ENCODE data around the gene OBSCN. TPM values are rescaled to one million over a fixed set of nuclear protein-coding genes. Genes with fewer than 3 reads are reported as not detected.

The OBSCN gene
- total and polyA plus RNA-seq, 4 donors, result 0.54 to 5.6 (median 2.7) TPM

DNA sequence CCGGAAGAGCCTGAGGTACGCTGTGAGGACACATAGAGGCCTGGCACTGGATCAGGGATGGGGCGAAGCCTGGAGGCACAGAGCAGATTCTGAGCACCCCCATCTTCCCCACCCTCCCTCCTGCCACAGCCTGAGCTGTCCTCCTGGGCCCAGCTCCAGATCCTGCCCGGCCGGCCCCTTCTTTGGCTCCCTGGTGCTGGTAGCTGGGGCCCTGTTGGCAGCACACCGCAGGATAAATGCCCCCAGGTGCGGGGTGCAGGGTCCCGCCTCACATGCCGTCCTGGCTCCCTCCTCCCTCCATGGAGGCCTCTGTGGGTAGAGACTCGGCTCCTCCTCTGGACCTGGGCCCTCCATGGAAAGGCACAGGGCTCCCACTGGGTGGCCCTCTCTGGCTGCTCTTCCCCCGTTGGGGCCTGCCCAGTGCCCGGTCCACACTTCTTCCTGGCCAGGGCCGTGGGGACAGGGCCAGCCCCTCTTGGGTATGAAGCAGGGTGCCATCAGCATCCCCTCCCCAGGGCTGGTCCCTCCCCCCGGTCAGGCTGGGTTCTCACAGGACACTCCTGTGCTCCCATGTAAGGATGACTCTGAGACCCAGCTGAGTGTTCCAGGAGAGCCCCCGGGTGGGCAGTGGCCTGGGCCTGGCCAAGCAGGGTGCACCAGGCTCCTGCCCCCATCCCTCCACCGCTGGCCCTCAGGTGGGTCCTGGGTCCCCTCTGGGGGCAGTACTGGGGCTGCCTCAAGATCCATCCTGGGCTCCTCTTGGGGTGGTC is 1.1 kb upstream of the OBSCN start:
- no peaks in the 10 kb centered on the region for H3K36me3 ChIP-seq (ENCODE audit: control insufficient read depth in 4 of 4, insufficient read depth in 3 of 4, low read depth in 1 of 4, low read length in 3 of 4)
- no peak for DNase-seq (ENCODE audit: low spot score)
- 76% methylated on average over 16 of the region's 16 CpGs for WGBS
- no peaks in the 10 kb centered on the region for H3K27me3 ChIP-seq (ENCODE audit: control insufficient read depth in 4 of 4, insufficient read depth in 4 of 4, low read length in 3 of 4)
- no peak overlapping the region for H3K4me3 ChIP-seq (ENCODE audit: low read depth in 1 of 3, low read length in 3 of 3)
- H3K4me1 ChIP-seq (ENCODE audit: control insufficient read depth in 4 of 4, insufficient read depth in 4 of 4, low read length in 3 of 4), result no peaks in the 10 kb centered on the region
- no peaks in the 10 kb centered on the region for H3K9me3 ChIP-seq (ENCODE audit: control insufficient read depth in 4 of 4, low read length in 3 of 4)
- no peak for TF ChIP-seq RAD21 (IDR thresholded peaks at IDR 0.05)
- TF ChIP-seq, protein P1, sequence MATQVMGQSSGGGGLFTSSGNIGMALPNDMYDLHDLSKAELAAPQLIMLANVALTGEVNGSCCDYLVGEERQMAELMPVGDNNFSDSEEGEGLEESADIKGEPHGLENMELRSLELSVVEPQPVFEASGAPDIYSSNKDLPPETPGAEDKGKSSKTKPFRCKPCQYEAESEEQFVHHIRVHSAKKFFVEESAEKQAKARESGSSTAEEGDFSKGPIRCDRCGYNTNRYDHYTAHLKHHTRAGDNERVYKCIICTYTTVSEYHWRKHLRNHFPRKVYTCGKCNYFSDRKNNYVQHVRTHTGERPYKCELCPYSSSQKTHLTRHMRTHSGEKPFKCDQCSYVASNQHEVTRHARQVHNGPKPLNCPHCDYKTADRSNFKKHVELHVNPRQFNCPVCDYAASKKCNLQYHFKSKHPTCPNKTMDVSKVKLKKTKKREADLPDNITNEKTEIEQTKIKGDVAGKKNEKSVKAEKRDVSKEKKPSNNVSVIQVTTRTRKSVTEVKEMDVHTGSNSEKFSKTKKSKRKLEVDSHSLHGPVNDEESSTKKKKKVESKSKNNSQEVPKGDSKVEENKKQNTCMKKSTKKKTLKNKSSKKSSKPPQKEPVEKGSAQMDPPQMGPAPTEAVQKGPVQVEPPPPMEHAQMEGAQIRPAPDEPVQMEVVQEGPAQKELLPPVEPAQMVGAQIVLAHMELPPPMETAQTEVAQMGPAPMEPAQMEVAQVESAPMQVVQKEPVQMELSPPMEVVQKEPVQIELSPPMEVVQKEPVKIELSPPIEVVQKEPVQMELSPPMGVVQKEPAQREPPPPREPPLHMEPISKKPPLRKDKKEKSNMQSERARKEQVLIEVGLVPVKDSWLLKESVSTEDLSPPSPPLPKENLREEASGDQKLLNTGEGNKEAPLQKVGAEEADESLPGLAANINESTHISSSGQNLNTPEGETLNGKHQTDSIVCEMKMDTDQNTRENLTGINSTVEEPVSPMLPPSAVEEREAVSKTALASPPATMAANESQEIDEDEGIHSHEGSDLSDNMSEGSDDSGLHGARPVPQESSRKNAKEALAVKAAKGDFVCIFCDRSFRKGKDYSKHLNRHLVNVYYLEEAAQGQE (IDR thresholded peaks at IDR 0.05), result no peak
- TF ChIP-seq, protein P2, sequence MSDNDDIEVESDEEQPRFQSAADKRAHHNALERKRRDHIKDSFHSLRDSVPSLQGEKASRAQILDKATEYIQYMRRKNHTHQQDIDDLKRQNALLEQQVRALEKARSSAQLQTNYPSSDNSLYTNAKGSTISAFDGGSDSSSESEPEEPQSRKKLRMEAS (IDR thresholded peaks at IDR 0.05), result no peak
- TF ChIP-seq RXRA (IDR thresholded peaks at IDR 0.05), result no peak
- TF ChIP-seq, protein P3, sequence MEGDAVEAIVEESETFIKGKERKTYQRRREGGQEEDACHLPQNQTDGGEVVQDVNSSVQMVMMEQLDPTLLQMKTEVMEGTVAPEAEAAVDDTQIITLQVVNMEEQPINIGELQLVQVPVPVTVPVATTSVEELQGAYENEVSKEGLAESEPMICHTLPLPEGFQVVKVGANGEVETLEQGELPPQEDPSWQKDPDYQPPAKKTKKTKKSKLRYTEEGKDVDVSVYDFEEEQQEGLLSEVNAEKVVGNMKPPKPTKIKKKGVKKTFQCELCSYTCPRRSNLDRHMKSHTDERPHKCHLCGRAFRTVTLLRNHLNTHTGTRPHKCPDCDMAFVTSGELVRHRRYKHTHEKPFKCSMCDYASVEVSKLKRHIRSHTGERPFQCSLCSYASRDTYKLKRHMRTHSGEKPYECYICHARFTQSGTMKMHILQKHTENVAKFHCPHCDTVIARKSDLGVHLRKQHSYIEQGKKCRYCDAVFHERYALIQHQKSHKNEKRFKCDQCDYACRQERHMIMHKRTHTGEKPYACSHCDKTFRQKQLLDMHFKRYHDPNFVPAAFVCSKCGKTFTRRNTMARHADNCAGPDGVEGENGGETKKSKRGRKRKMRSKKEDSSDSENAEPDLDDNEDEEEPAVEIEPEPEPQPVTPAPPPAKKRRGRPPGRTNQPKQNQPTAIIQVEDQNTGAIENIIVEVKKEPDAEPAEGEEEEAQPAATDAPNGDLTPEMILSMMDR (IDR thresholded peaks at IDR 0.05; ENCODE audit: low read depth, low read length, missing input control), result no peak
- no peak for TF ChIP-seq EGR1 (IDR thresholded peaks at IDR 0.05; ENCODE audit: low read depth in 2 of 2)
- no peak for TF ChIP-seq SP1 (IDR thresholded peaks at IDR 0.05)
- no peak for TF ChIP-seq FOXA1 (IDR thresholded peaks at IDR 0.05)
- TF ChIP-seq YY1 (IDR thresholded peaks at IDR 0.05), result no peak
- TF ChIP-seq, protein P4, sequence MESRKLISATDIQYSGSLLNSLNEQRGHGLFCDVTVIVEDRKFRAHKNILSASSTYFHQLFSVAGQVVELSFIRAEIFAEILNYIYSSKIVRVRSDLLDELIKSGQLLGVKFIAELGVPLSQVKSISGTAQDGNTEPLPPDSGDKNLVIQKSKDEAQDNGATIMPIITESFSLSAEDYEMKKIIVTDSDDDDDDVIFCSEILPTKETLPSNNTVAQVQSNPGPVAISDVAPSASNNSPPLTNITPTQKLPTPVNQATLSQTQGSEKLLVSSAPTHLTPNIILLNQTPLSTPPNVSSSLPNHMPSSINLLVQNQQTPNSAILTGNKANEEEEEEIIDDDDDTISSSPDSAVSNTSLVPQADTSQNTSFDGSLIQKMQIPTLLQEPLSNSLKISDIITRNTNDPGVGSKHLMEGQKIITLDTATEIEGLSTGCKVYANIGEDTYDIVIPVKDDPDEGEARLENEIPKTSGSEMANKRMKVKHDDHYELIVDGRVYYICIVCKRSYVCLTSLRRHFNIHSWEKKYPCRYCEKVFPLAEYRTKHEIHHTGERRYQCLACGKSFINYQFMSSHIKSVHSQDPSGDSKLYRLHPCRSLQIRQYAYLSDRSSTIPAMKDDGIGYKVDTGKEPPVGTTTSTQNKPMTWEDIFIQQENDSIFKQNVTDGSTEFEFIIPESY (IDR thresholded peaks at IDR 0.05), result no peak
- no peak for TF ChIP-seq TAF1 (conservative IDR thresholded peaks at IDR 0.05)
- no peak for TF ChIP-seq NR2F2 (IDR thresholded peaks at IDR 0.05)
- TF ChIP-seq, protein P5, sequence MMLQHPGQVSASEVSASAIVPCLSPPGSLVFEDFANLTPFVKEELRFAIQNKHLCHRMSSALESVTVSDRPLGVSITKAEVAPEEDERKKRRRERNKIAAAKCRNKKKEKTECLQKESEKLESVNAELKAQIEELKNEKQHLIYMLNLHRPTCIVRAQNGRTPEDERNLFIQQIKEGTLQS (IDR thresholded peaks at IDR 0.05), result no peak
- TF ChIP-seq HNF4A (conservative IDR thresholded peaks at IDR 0.05), result no peak
- no peak for TF ChIP-seq JUND (IDR thresholded peaks at IDR 0.05)
- no peak for TF ChIP-seq HNF4G (IDR thresholded peaks at IDR 0.05)
- no peak for TF ChIP-seq FOXA2 (IDR thresholded peaks at IDR 0.05)
- TF ChIP-seq GABPA (IDR thresholded peaks at IDR 0.05 in 1 of 2, conservative IDR thresholded peaks at IDR 0.05 in 1 of 2), result no peak
- no peak overlapping the region for H3K9ac ChIP-seq (ENCODE audit: low read depth in 1 of 2, low read length in 2 of 2)
- no peak overlapping the region for H3K27ac ChIP-seq (ENCODE audit: low read depth in 1 of 2, low read length in 2 of 2)
